Gastroesophageal sphincter (tissue), 4 donors: ENCODE results near the gene PARD3. TPM values are rescaled to one million over a fixed set of nuclear protein-coding genes. Genes with fewer than 3 reads are reported as not detected.

Source experiments
- ATAC-seq: fragments of 150-250 bp; one replicate; pipeline ENCODE4 v1.9.1; 2016; ENCODE audit warnings: mild to moderate bottlenecking, moderate library complexity
- H3K27ac ChIP-seq, 4 donors: fragments of 200-600 bp; sonication (generic) in 3 of 4; 1 replicate in 3 of 4; 2 replicates in 1 of 4; pipeline ENCODE4 v1.5.1; 2016 to 2019
- H3K27me3 ChIP-seq: fragments of 200-600 bp; sonication (generic); one replicate; pipeline ENCODE4 v1.5.1; 2019
- H3K36me3 ChIP-seq, 2 donors: fragments of 200-600 bp; sonication (generic); one replicate each; pipeline ENCODE4 v1.5.1; 2019; ENCODE audit warnings: control low read depth in 1 of 2
- H3K4me1 ChIP-seq, 3 donors: fragments of 200-600 bp; sonication (generic); 1 replicate in 2 of 3; 2 replicates in 1 of 3; pipeline ENCODE4 v1.5.1; 2016 to 2019; ENCODE audit warnings: control low read depth in 2 of 3
- H3K4me3 ChIP-seq, 2 donors: fragments of 200-600 bp; sonication (generic); one replicate each; pipeline ENCODE4 v1.5.1; 2019; ENCODE audit warnings: mild to moderate bottlenecking in 1 of 2, moderate library complexity in 1 of 2
- H3K9me3 ChIP-seq, 3 donors: fragments of 200-600 bp; sonication (generic); one replicate each; pipeline ENCODE4 v1.5.1; 2017 to 2019; ENCODE audit warnings: control low read depth in 2 of 3
- EP300 ChIP-seq: sonication (generic); formaldehyde crosslinking; IDR thresholded peaks from one replicate; pipeline ENCODE4 v1.6.1; 2017; ENCODE audit warnings: antibody characterized with exemption, mild to moderate bottlenecking
- POLR2A ChIP-seq, 2 donors: fragments of 450-650 bp; IDR thresholded peaks; one replicate each; pipeline ENCODE4 v1.6.1; 2017; ENCODE audit warnings: antibody characterized with exemption in 2 of 2, mild to moderate bottlenecking in 2 of 2, moderate library complexity in 1 of 2
- POLR2AphosphoS5 ChIP-seq: sonication (generic); formaldehyde crosslinking; IDR thresholded peaks from one replicate; pipeline ENCODE4 v1.6.1; 2017; ENCODE audit warnings: antibody characterized with exemption
- WGBS, 2 donors: methylation state at CpG; one replicate each; pipeline ENCODE4 v1.1.5; 2018; ENCODE audit warnings: low coverage in 1 of 2; 5-methylcytosine and 5-hydroxymethylcytosine counted together
- total RNA-seq, 4 donors: library from RNA; depleted of rRNA; stranded (reverse); fragments of >200 nt; gene quantifications; one replicate each; pipeline ENCODE4 v1.1.0, GENCODE V29; 2016
- TF ChIP-seq, protein P1 (sequence below), 4 experiments: fragments of 200-600 bp in 2 of 4; fragments of 450-650 bp in 2 of 4; sonication (generic) in 1 of 4; IDR thresholded peaks; one replicate each; pipeline ENCODE4 v1.5.1; 2017 to 2019; ENCODE audit warnings: antibody characterized with exemption in 4 of 4, mild to moderate bottlenecking in 2 of 4, moderate library complexity in 2 of 4

The PARD3 gene
- total RNA-seq, 4 donors from 2014 or later: 101 to 127 (median 115) TPM

DNA sequence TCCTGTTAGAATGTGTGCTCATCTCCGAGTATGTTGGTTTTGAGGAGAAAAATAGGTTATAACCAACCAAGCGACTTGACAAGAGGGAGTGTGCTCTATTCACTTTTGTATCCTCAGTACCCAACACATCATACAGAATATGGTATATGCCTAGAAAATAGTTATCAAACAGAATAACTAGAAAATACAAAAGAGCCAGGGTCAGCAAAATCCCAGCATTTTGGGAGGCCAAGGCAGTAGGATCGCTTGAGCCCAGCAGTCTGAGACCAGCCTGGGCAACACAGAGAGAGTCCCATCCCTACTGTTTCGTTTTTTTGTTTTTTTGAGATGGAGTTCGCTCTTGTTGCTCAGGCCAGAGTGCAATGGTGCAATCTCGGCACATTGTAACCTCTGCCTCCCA, 257.9 kb downstream of the PARD3 start:
- 98 to 100% methylated on average over 4 to 5 of the region's 6 CpGs for WGBS, 2 donors
- Histone ChIP-seq H3K4me1 (no peaks in the 10 kb centered on the region), H3K4me3 (no peak overlapping the region), H3K36me3 (no peaks in the 10 kb centered on the region), H3K27me3 (no peaks in the 10 kb centered on the region), H3K9me3 (no peaks in the 10 kb centered on the region), H3K27ac (no peak overlapping the region)
- TF ChIP-seq POLR2AphosphoS5 (no peak), POLR2A (IDR thresholded peaks at IDR 0.05) (no peak), EP300 (no peak)
- TF ChIP-seq, protein P1, sequence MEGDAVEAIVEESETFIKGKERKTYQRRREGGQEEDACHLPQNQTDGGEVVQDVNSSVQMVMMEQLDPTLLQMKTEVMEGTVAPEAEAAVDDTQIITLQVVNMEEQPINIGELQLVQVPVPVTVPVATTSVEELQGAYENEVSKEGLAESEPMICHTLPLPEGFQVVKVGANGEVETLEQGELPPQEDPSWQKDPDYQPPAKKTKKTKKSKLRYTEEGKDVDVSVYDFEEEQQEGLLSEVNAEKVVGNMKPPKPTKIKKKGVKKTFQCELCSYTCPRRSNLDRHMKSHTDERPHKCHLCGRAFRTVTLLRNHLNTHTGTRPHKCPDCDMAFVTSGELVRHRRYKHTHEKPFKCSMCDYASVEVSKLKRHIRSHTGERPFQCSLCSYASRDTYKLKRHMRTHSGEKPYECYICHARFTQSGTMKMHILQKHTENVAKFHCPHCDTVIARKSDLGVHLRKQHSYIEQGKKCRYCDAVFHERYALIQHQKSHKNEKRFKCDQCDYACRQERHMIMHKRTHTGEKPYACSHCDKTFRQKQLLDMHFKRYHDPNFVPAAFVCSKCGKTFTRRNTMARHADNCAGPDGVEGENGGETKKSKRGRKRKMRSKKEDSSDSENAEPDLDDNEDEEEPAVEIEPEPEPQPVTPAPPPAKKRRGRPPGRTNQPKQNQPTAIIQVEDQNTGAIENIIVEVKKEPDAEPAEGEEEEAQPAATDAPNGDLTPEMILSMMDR (IDR thresholded peaks at IDR 0.05): no peak
- no peak for ATAC-seq

DNA sequence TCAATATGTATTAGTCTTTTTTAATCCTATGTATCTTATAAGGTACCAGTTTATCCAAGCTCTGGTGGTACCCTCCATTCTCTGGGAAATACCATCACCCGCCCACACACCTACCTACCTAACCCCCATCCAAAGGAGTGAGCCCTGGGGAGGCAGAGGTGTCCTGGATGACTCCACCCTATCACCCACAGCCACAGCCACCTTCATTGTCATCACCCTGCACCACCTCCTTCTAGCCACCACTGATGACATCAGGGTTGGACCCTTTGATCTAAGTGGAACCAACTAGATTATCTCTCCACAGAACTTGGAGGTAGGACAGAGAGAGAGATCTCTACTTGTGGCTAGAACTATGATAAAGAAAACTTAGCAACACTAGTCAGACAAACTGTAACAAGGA, 259.4 kb downstream of the PARD3 start:
- no peak for ATAC-seq
- Histone ChIP-seq H3K36me3 (no peaks in the 10 kb centered on the region), H3K27me3 (no peaks in the 10 kb centered on the region), H3K9me3 (no peaks in the 10 kb centered on the region), H3K4me3 (no peak overlapping the region), H3K27ac (no peak overlapping the region), H3K4me1 (peaks cover 0 to 9% (median 0%) of the 10 kb centered on the region in 3 donors)
- 100% methylated on average over 1 of the region's 1 CpG; no CpG with 5 or more reads in 1 of the 2 donors for WGBS, 2 donors
- TF ChIP-seq, protein P1 (IDR thresholded peaks at IDR 0.05): no peak
- TF ChIP-seq POLR2A (IDR thresholded peaks at IDR 0.05) (no peak), EP300 (no peak)

DNA sequence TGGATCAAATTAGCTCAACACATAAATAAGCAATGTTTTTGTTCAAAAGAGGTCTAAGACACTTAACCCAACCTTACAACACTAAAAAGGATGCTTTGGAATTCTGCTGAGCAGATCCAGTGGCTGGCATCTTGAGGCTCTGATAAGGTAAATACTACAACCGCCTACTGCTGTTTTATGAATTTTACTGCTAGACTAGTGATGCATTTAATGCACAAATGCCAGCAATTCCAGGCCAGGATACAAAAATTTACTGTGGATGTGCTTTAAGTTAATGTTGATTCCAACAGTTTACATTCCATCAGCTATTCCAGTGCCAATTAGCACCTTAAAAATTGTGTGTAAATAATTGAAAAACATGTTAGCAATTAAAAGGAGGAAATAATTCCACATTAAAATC, 261.3 kb downstream of the PARD3 start:
- 50% methylated on average over 1 of the region's 1 CpG; no CpG with 5 or more reads in 1 of the 2 donors for WGBS, 2 donors
- H3K36me3 ChIP-seq: no peaks in the 10 kb centered on the region

DNA sequence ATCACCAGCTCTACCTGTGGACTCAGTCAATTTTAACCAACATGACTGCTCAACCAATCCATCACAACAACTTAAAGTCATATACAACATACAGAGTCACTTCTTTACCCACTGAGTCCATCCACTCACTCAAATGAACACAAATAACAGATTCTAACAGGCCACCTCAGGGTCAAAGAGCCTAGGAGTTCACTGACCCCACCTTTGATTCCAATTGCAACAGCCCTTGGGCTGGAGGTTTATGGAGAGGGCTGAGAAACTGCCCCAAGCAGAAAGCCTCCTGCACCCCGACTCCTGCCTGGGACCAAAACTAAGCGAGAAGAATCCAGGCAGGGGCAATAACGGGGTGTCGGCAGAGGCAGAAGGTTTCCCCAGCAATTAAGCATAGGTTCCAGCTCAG, 263.8 kb downstream of the PARD3 start:
- Histone ChIP-seq H3K27ac (no peak overlapping the region), H3K4me1 (peaks cover 0 to 49% (median 0%) of the 10 kb centered on the region in 3 donors), H3K9me3 (no peaks in the 10 kb centered on the region), H3K27me3 (no peaks in the 10 kb centered on the region), H3K36me3 (no peaks in the 10 kb centered on the region), H3K4me3 (no peak overlapping the region)
- no peak for ATAC-seq
- TF ChIP-seq, protein P1 (IDR thresholded peaks at IDR 0.05): no peak
- WGBS, 2 donors: 80 to 97% methylated on average over 1 to 3 of the region's 4 CpGs

More for the DNA sequence above, 261.3 kb downstream of the PARD3 start:
- no peak overlapping the region for H3K27ac ChIP-seq
- H3K4me1 ChIP-seq: peaks cover 0 to 25% (median 0%) of the 10 kb centered on the region in 3 donors
- TF ChIP-seq EP300 (no peak), POLR2AphosphoS5 (no peak), POLR2A (IDR thresholded peaks at IDR 0.05) (no peak)
- TF ChIP-seq, protein P1 (IDR thresholded peaks at IDR 0.05): no peak
- no peaks in the 10 kb centered on the region for H3K9me3 ChIP-seq
- no peaks in the 10 kb centered on the region for H3K27me3 ChIP-seq
- no peak overlapping the region for H3K4me3 ChIP-seq
- no peak for ATAC-seq

DNA sequence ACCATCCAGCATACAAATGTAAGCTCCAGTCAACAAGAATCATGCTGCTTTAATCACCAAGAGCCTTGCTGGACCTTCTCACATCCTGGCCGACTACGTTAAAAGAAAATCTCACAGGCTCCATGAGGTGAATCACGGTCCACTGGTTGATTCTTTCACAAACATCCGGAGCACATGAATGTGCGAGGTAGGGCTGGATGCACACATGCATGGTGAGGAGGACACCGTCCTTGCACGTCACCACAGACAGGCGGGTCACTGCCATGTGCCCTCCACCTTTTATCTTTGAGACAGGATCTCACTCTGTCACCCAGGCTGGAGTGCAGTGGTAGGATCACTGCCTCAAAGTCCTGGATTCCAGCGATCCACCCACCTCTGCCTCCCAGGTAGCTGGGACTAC, 265.1 kb downstream of the PARD3 start:
- 100% methylated on average over 1 to 2 of the region's 9 CpGs for WGBS, 2 donors
- ATAC-seq: no peak
- H3K4me3 ChIP-seq: no peak overlapping the region
- H3K27me3 ChIP-seq: no peaks in the 10 kb centered on the region
- H3K4me1 ChIP-seq: peaks cover 0 to 49% (median 0%) of the 10 kb centered on the region in 3 donors
- H3K36me3 ChIP-seq: no peaks in the 10 kb centered on the region
- H3K9me3 ChIP-seq: no peaks in the 10 kb centered on the region
- no peak for TF ChIP-seq POLR2A (IDR thresholded peaks at IDR 0.05)
- no peak for TF ChIP-seq POLR2AphosphoS5
- TF ChIP-seq EP300: no peak
- TF ChIP-seq, protein P1 (IDR thresholded peaks at IDR 0.05): no peak
- no peak overlapping the region for H3K27ac ChIP-seq
